Measurements from ENCODE around the gene CRB1.

CRB1 gene

GRCh38 chr1:197272791-197273190 is 4.7 kb downstream of the CRB1 start (continued):
- TF ChIP-seq, protein P1, sequence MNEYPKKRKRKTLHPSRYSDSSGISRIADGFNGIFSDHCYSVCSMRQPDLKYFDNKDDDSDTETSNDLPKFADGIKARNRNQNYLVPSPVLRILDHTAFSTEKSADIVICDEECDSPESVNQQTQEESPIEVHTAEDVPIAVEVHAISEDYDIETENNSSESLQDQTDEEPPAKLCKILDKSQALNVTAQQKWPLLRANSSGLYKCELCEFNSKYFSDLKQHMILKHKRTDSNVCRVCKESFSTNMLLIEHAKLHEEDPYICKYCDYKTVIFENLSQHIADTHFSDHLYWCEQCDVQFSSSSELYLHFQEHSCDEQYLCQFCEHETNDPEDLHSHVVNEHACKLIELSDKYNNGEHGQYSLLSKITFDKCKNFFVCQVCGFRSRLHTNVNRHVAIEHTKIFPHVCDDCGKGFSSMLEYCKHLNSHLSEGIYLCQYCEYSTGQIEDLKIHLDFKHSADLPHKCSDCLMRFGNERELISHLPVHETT (tag by site-specific recombination; IDR thresholded peaks at IDR 0.05): no peak
- no peak for TF ChIP-seq ZNF48 (tag by site-specific recombination; IDR thresholded peaks at IDR 0.05)
- TF ChIP-seq MYNN (tag by site-specific recombination; IDR thresholded peaks at IDR 0.05; ENCODE audit: borderline replicate concordance): no peak
- TF ChIP-seq ZNF837 (tag by site-specific recombination; IDR thresholded peaks at IDR 0.05): no peak
- TF ChIP-seq, protein P2, sequence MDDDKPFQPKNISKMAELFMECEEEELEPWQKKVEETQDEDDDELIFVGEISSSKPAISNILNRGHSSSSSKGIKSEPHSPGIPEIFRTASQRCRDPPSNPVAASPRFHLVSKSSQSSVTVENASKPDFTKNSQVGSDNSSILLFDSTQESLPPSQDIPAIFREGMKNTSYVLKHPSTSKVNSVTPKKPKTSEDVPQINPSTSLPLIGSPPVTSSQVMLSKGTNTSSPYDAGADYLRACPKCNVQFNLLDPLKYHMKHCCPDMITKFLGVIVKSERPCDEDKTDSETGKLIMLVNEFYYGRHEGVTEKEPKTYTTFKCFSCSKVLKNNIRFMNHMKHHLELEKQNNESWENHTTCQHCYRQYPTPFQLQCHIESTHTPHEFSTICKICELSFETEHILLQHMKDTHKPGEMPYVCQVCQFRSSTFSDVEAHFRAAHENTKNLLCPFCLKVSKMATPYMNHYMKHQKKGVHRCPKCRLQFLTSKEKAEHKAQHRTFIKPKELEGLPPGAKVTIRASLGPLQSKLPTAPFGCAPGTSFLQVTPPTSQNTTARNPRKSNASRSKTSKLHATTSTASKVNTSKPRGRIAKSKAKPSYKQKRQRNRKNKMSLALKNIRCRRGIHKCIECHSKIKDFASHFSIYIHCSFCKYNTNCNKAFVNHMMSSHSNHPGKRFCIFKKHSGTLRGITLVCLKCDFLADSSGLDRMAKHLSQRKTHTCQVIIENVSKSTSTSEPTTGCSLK (tag by site-specific recombination; IDR thresholded peaks at IDR 0.05): no peak
- TF ChIP-seq ZNF214 (tag by site-specific recombination; IDR thresholded peaks at IDR 0.05; ENCODE audit: borderline replicate concordance): no peak
- TF ChIP-seq KLF1 (tag by site-specific recombination; IDR thresholded peaks at IDR 0.05): no peak
- no peak for TF ChIP-seq ZNF311 (tag by site-specific recombination; IDR thresholded peaks at IDR 0.05; ENCODE audit: borderline replicate concordance)

- ChIA-PET CTCF (interaction anchor here (0.5 to 0.6 kb wide), 2 partner anchors 51 to 235 kb away, joined by 3 to 4 read pairs; no protein-coding TSS in a partner anchor), POLR2A (no interaction called here)
- Histone ChIP-seq H3K36me3 (ENCODE audit: control insufficient read depth in 2 of 2, insufficient read depth in 1 of 2, low read length in 2 of 2) (no peaks in the 10 kb centered on the region), H3K4me1 (ENCODE audit: control insufficient read depth, insufficient read depth, low read length) (no peaks in the 10 kb centered on the region), H3K9me3 (ENCODE audit: control insufficient read depth, insufficient read depth, low read depth, low read length) (no peaks in the 10 kb centered on the region), H3K4me3 (ENCODE audit: low read depth, low read length) (no peak overlapping the region), H3K27ac (ENCODE audit: extremely low read depth, low read depth, low read length) (no peak overlapping the region)
- no peak for TF ChIP-seq ZNF843 (tag by site-specific recombination; IDR thresholded peaks at IDR 0.05)
- no peak for TF ChIP-seq ZNF366 (tag by site-specific recombination; conservative IDR thresholded peaks at IDR 0.05)
- no peak for TF ChIP-seq YY2 (tag by site-specific recombination; IDR thresholded peaks at IDR 0.05)
- TF ChIP-seq, protein P3, sequence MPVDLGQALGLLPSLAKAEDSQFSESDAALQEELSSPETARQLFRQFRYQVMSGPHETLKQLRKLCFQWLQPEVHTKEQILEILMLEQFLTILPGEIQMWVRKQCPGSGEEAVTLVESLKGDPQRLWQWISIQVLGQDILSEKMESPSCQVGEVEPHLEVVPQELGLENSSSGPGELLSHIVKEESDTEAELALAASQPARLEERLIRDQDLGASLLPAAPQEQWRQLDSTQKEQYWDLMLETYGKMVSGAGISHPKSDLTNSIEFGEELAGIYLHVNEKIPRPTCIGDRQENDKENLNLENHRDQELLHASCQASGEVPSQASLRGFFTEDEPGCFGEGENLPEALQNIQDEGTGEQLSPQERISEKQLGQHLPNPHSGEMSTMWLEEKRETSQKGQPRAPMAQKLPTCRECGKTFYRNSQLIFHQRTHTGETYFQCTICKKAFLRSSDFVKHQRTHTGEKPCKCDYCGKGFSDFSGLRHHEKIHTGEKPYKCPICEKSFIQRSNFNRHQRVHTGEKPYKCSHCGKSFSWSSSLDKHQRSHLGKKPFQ (tag by site-specific recombination; IDR thresholded peaks at IDR 0.05): no peak
- TF ChIP-seq, protein P4, sequence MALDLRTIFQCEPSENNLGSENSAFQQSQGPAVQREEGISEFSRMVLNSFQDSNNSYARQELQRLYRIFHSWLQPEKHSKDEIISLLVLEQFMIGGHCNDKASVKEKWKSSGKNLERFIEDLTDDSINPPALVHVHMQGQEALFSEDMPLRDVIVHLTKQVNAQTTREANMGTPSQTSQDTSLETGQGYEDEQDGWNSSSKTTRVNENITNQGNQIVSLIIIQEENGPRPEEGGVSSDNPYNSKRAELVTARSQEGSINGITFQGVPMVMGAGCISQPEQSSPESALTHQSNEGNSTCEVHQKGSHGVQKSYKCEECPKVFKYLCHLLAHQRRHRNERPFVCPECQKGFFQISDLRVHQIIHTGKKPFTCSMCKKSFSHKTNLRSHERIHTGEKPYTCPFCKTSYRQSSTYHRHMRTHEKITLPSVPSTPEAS (tag by site-specific recombination; IDR thresholded peaks at IDR 0.05): no peak
- TF ChIP-seq KLF16 (tag by site-specific recombination; IDR thresholded peaks at IDR 0.05): no peak
- TF ChIP-seq ZNF112 (tag by site-specific recombination; IDR thresholded peaks at IDR 0.05): no peak
- no peak for TF ChIP-seq ZNF354C (tag by site-specific recombination; IDR thresholded peaks at IDR 0.05; ENCODE audit: borderline replicate concordance, low read depth)
- TF ChIP-seq ZNF660 (tag by site-specific recombination; IDR thresholded peaks at IDR 0.05): no peak
- TF ChIP-seq, protein P5, sequence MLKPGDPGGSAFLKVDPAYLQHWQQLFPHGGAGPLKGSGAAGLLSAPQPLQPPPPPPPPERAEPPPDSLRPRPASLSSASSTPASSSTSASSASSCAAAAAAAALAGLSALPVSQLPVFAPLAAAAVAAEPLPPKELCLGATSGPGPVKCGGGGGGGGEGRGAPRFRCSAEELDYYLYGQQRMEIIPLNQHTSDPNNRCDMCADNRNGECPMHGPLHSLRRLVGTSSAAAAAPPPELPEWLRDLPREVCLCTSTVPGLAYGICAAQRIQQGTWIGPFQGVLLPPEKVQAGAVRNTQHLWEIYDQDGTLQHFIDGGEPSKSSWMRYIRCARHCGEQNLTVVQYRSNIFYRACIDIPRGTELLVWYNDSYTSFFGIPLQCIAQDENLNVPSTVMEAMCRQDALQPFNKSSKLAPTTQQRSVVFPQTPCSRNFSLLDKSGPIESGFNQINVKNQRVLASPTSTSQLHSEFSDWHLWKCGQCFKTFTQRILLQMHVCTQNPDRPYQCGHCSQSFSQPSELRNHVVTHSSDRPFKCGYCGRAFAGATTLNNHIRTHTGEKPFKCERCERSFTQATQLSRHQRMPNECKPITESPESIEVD (tag by site-specific recombination; IDR thresholded peaks at IDR 0.05): no peak
- no peak for TF ChIP-seq ZNF24 (tag by site-specific recombination; IDR thresholded peaks at IDR 0.05)
- TF ChIP-seq, protein P6, sequence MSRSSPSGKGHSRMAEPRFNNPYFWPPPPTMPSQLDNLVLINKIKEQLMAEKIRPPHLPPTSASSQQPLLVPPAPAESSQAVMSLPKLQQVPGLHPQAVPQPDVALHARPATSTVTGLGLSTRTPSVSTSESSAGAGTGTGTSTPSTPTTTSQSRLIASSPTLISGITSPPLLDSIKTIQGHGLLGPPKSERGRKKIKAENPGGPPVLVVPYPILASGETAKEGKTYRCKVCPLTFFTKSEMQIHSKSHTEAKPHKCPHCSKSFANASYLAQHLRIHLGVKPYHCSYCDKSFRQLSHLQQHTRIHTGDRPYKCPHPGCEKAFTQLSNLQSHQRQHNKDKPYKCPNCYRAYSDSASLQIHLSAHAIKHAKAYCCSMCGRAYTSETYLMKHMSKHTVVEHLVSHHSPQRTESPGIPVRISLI (tag by site-specific recombination; IDR thresholded peaks at IDR 0.05): no peak
- no peak for TF ChIP-seq KLF7 (tag by site-specific recombination; IDR thresholded peaks at IDR 0.05; ENCODE audit: borderline replicate concordance)
- no peak for TF ChIP-seq ZNF549 (tag by site-specific recombination; IDR thresholded peaks at IDR 0.05)
- TF ChIP-seq ZNF837 (tag by site-specific recombination; IDR thresholded peaks at IDR 0.05): no peak
- TF ChIP-seq ZFP37 (tag by site-specific recombination; IDR thresholded peaks at IDR 0.05): no peak
- TF ChIP-seq ZNF335 (tag by site-specific recombination; conservative IDR thresholded peaks at IDR 0.05): no peak
Observed at GRCh38 chr1:197277166-197277565, 9.1 kb downstream of the CRB1 start.
